ENCODE measurements around the gene PWWP2A. TPM values are rescaled to one million over a fixed set of nuclear protein-coding genes. Genes with fewer than 3 reads are reported as not detected.

The PWWP2A gene
- total and polyA plus RNA-seq, 2 experiments from 2014 or later, result 51.5 to 81.6 TPM

DNA sequence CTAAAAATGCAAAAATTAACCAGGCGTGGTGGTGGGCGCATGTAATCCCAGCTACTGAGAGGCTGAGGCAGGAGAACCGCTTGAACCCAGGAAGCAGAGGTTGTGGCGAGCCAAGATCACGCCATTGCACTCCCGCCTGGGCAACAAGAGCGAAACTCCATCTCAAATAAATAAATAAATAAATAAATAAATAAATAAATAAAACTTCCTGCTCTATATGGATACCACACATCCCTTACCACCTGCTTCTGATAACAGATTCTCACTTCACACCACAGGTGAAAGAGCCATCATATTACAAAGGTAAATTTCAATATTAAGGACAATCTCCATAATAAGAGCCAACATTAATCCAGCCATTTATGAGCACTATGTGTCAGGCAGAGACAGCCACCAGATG lies 9.4 kb upstream of the PWWP2A start (continued):
- TF ChIP-seq, protein P1, sequence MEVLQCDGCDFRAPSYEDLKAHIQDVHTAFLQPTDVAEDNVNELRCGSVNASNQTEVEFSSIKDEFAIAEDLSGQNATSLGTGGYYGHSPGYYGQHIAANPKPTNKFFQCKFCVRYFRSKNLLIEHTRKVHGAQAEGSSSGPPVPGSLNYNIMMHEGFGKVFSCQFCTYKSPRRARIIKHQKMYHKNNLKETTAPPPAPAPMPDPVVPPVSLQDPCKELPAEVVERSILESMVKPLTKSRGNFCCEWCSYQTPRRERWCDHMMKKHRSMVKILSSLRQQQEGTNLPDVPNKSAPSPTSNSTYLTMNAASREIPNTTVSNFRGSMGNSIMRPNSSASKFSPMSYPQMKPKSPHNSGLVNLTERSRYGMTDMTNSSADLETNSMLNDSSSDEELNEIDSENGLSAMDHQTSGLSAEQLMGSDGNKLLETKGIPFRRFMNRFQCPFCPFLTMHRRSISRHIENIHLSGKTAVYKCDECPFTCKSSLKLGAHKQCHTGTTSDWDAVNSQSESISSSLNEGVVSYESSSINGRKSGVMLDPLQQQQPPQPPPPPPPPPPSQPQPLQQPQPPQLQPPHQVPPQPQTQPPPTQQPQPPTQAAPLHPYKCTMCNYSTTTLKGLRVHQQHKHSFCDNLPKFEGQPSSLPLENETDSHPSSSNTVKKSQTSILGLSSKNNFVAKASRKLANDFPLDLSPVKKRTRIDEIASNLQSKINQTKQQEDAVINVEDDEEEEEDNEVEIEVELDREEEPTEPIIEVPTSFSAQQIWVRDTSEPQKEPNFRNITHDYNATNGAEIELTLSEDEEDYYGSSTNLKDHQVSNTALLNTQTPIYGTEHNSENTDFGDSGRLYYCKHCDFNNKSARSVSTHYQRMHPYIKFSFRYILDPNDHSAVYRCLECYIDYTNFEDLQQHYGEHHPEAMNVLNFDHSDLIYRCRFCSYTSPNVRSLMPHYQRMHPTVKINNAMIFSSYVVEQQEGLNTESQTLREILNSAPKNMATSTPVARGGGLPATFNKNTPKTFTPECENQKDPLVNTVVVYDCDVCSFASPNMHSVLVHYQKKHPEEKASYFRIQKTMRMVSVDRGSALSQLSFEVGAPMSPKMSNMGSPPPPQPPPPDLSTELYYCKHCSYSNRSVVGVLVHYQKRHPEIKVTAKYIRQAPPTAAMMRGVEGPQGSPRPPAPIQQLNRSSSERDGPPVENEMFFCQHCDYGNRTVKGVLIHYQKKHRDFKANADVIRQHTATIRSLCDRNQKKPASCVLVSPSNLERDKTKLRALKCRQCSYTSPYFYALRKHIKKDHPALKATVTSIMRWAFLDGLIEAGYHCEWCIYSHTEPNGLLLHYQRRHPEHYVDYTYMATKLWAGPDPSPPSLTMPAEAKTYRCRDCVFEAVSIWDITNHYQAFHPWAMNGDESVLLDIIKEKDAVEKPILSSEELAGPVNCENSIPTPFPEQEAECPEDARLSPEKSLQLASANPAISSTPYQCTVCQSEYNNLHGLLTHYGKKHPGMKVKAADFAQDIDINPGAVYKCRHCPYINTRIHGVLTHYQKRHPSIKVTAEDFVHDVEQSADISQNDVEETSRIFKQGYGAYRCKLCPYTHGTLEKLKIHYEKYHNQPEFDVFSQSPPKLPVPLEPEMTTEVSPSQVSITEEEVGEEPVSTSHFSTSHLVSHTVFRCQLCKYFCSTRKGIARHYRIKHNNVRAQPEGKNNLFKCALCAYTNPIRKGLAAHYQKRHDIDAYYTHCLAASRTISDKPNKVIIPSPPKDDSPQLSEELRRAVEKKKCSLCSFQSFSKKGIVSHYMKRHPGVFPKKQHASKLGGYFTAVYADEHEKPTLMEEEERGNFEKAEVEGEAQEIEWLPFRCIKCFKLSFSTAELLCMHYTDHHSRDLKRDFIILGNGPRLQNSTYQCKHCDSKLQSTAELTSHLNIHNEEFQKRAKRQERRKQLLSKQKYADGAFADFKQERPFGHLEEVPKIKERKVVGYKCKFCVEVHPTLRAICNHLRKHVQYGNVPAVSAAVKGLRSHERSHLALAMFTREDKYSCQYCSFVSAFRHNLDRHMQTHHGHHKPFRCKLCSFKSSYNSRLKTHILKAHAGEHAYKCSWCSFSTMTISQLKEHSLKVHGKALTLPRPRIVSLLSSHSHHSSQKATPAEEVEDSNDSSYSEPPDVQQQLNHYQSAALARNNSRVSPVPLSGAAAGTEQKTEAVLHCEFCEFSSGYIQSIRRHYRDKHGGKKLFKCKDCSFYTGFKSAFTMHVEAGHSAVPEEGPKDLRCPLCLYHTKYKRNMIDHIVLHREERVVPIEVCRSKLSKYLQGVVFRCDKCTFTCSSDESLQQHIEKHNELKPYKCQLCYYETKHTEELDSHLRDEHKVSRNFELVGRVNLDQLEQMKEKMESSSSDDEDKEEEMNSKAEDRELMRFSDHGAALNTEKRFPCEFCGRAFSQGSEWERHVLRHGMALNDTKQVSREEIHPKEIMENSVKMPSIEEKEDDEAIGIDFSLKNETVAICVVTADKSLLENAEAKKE (CRISPR knock-in tag; IDR thresholded peaks at IDR 0.05), result no peak
- TF ChIP-seq EZH2phosphoT487 (IDR thresholded peaks at IDR 0.05; ENCODE audit: unreplicated experiment) (no peak), NANOG (IDR thresholded peaks at IDR 0.05; ENCODE audit: borderline replicate concordance) (no peak), ZNF331 (CRISPR knock-in tag; IDR thresholded peaks at IDR 0.05; ENCODE audit: low read depth) (no peak), JUNB (IDR thresholded peaks at IDR 0.05; ENCODE audit: unreplicated experiment) (no peak)

DNA sequence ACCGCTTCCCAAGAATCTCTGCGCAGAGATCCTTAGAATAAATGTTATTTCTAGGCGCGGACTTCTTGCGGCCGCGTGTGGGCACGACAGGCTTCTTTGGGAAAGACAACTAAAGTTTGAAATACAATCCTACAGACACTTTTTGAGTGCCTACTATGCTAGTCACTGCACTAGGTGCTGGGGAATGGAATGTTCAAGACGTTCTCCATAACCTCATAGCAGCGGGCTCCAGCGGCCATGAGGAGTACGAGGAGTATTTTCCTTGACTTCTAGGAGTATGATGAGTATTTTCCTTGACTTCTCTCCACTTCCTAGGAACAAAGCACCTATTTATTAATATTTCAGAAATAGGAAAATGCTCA lies 636 bp upstream of the PWWP2A start:
- no peaks in the 10 kb centered on the region for H3K27me3 ChIP-seq (ENCODE audit: insufficient read depth)
- H3K27me3 Mint-ChIP-seq (ENCODE audit: insufficient read depth, low read depth, poor library complexity), result peaks cover 6% of the 10 kb centered on the region
- no peaks in the 10 kb centered on the region; the same call in 1 of the 2 replicates for H4K20me1 ChIP-seq (replicated peaks; ENCODE audit: insufficient read depth)
- peak overlapping the region; percentile 27 for H3K4me3 ChIP-seq
- H3K79me2 ChIP-seq (replicated peaks; ENCODE audit: insufficient read depth), result peaks cover 40% of the 10 kb centered on the region
- peaks cover 33% of the 10 kb centered on the region for H3K36me3 Mint-ChIP-seq (ENCODE audit: low read depth)
- ATAC-seq (no peak), DNase-seq (ENCODE audit: low spot score) (no peak)
- peak overlapping the region; percentile 83 for H3K27ac Mint-ChIP-seq
- no peak overlapping the region for H2AFZ ChIP-seq
- no peaks in the 10 kb centered on the region for H3K9me2 ChIP-seq (ENCODE audit: insufficient read depth)
- H3K4me1 ChIP-seq (ENCODE audit: insufficient read depth), result peaks cover 3% of the 10 kb centered on the region; the same call in 1 of the 2 replicates
- no peak overlapping the region for H3K27ac ChIP-seq (ENCODE audit: low read depth)
- H3K4me2 ChIP-seq, result peak overlapping the region; percentile 25
- H3K4me3 Mint-ChIP-seq, result peak overlapping the region; percentile 88
- no peaks in the 10 kb centered on the region for H3F3A ChIP-seq (replicated peaks; ENCODE audit: low read depth)
- H3K9me3 Mint-ChIP-seq, result no peaks in the 10 kb centered on the region; the same call in 2 of the 3 replicates
- H3K4me1 Mint-ChIP-seq, result peaks cover 12% of the 10 kb centered on the region
- TF ChIP-seq STAT1 (IDR thresholded peaks at IDR 0.05; ENCODE audit: unreplicated experiment) (no peak), POLR2AphosphoS5 (IDR thresholded peaks at IDR 0.05; ENCODE audit: low read depth) (no peak), EZH2phosphoT487 (IDR thresholded peaks at IDR 0.05; ENCODE audit: unreplicated experiment) (no peak), EZH2 (IDR thresholded peaks at IDR 0.05; ENCODE audit: low read depth, unreplicated experiment) (no peak), ZNF114 (CRISPR knock-in tag; IDR thresholded peaks at IDR 0.05) (no peak)
- TF ChIP-seq, protein P1 (CRISPR knock-in tag; IDR thresholded peaks at IDR 0.05), result no peak
- TF ChIP-seq, protein P2, sequence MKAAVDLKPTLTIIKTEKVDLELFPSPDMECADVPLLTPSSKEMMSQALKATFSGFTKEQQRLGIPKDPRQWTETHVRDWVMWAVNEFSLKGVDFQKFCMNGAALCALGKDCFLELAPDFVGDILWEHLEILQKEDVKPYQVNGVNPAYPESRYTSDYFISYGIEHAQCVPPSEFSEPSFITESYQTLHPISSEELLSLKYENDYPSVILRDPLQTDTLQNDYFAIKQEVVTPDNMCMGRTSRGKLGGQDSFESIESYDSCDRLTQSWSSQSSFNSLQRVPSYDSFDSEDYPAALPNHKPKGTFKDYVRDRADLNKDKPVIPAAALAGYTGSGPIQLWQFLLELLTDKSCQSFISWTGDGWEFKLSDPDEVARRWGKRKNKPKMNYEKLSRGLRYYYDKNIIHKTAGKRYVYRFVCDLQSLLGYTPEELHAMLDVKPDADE (IDR thresholded peaks at IDR 0.05), result no peak
- peaks cover 10% of the 10 kb centered on the region; the same call in 1 of the 2 replicates for H3K36me3 ChIP-seq (ENCODE audit: insufficient read depth)
